Calu3 (cell line): ENCODE measurements around the gene NMNAT1. TPM values are rescaled to one million over a fixed set of nuclear protein-coding genes. Genes with fewer than 3 reads are reported as not detected.
"Not testable (repeated sequence)": the region's sequence is repeated elsewhere in the genome, so short reads cannot be mapped to it uniquely, and the experiment has no call there.

Experiments
- BruUV-seq: library from RNA; stranded (reverse); fragments of 400-500 nt; replicated peaks from 2 replicates; lab custom pipeline; 2021; lab: Mats Ljungman, UMichigan
- CTCF ChIA-PET: fragments of 300-600 bp; sonication (Branson Sonifier 250); formaldehyde crosslinking; loops from one replicate; lab custom pipeline; 2022; ENCODE audit warnings: antibody characterized with exemption; lab: Charles Lee
- DNase-seq: peaks from one replicate; pipeline ENCODE4 v3.0.0; 2022
- H3K27ac Mint-ChIP-seq: one replicate; pipeline ENCODE4 v1.8.0; 2022; ENCODE audit warnings: mixed read lengths; ENCODE audit not compliant: unreplicated experiment
- H3K27me3 Mint-ChIP-seq: one replicate; pipeline ENCODE4 v1.8.0; 2022; ENCODE audit warnings: mixed read lengths; ENCODE audit not compliant: unreplicated experiment
- H3K36me3 Mint-ChIP-seq: one replicate; pipeline ENCODE4 v1.8.0; 2022; ENCODE audit warnings: mild to moderate bottlenecking, moderate library complexity, mixed read lengths; ENCODE audit not compliant: insufficient read depth, unreplicated experiment
- H3K4me1 Mint-ChIP-seq: one replicate; pipeline ENCODE4 v1.8.0; 2022; ENCODE audit warnings: mild to moderate bottlenecking, low read depth, mixed read lengths; ENCODE audit not compliant: unreplicated experiment
- H3K4me3 Mint-ChIP-seq: one replicate; pipeline ENCODE4 v1.8.0; 2022; ENCODE audit warnings: mild to moderate bottlenecking, low read depth, moderate library complexity, mixed read lengths; ENCODE audit not compliant: unreplicated experiment
- H3K9me3 Mint-ChIP-seq: one replicate; pipeline ENCODE4 v1.8.0; 2022; ENCODE audit warnings: low read depth, mixed read lengths; ENCODE audit not compliant: unreplicated experiment
- CTCF ChIP-seq: fragments of 200-600 bp; IDR thresholded peaks from one replicate; pipeline ENCODE4 v1.8.0; 2022; ENCODE audit warnings: antibody characterized with exemption; ENCODE audit not compliant: unreplicated experiment
- intact Hi-C: fragments of 100-400 bp; cut with micrococcal nuclease; formaldehyde crosslinking; loops from one replicate; pipeline ENCODE4 v1.10.0; 2022; ENCODE audit not compliant: unreplicated experiment
- total RNA-seq: library from RNA; stranded (reverse); gene quantifications from 2 replicates; pipeline ENCODE4 v1.2.3, GENCODE V29; 2022

NMNAT1 gene
- total RNA-seq, 1 experiment from 2014 or later, result 5.7 TPM

- H3K4me3 Mint-ChIP-seq, result no peak overlapping the region
- intact Hi-C loops, result no loop called here
- BruUV-seq, result no TSS peak
- no peaks in the 10 kb centered on the region for H3K9me3 Mint-ChIP-seq
- H3K27me3 Mint-ChIP-seq, result no peaks in the 10 kb centered on the region
- H3K36me3 Mint-ChIP-seq, result no peaks in the 10 kb centered on the region
- DNase-seq, result no peak
- TF ChIP-seq CTCF, result no peak
- H3K4me1 Mint-ChIP-seq, result no peaks in the 10 kb centered on the region
- CTCF ChIA-PET, result no interaction called here
- H3K27ac Mint-ChIP-seq, result no peak overlapping the region
Observed at GRCh38 chr1:10022656-10023055, 79.4 kb downstream of the NMNAT1 start.

- CTCF ChIA-PET, result no interaction called here
- Mint-ChIP-seq H3K27me3 (no peaks in the 10 kb centered on the region), H3K9me3 (no peaks in the 10 kb centered on the region), H3K27ac (no peak overlapping the region), H3K4me3 (no peak overlapping the region), H3K4me1 (no peaks in the 10 kb centered on the region), H3K36me3 (no peaks in the 10 kb centered on the region)
- intact Hi-C loops, result no loop called here
- no peak for DNase-seq
- TF ChIP-seq CTCF, result no peak
- BruUV-seq, result no TSS peak
Observed at GRCh38 chr1:10025354-10025753, 82.1 kb downstream of the NMNAT1 start.

- CTCF ChIA-PET, result no interaction called here
- DNase-seq, result no peak
- intact Hi-C loops, result no loop called here
- no peaks in the 10 kb centered on the region for H3K4me1 Mint-ChIP-seq
- no peaks in the 10 kb centered on the region for H3K9me3 Mint-ChIP-seq
- H3K4me3 Mint-ChIP-seq, result no peak overlapping the region
- H3K36me3 Mint-ChIP-seq, result no peaks in the 10 kb centered on the region
- no TSS peak for BruUV-seq
- H3K27me3 Mint-ChIP-seq, result no peaks in the 10 kb centered on the region
- TF ChIP-seq CTCF, result no peak
- no peak overlapping the region for H3K27ac Mint-ChIP-seq
Observed at GRCh38 chr1:10027027-10027426, 83.8 kb downstream of the NMNAT1 start.

- H3K4me3 Mint-ChIP-seq, H3K9me3 Mint-ChIP-seq, DNase-seq, H3K27me3 Mint-ChIP-seq, CTCF ChIA-PET, BruUV-seq, H3K27ac Mint-ChIP-seq, H3K4me1 Mint-ChIP-seq, intact Hi-C loops: not testable (repeated sequence)
- peaks cover 14% of the 10 kb centered on the region for H3K36me3 Mint-ChIP-seq
Observed at GRCh38 chr1:10028956-10029500, 85.8 kb downstream of the NMNAT1 start.

GRCh38 chr1:10031461-10031860, 88.2 kb downstream of the NMNAT1 start:
- TF ChIP-seq CTCF, result no peak
- Mint-ChIP-seq H3K9me3 (no peaks in the 10 kb centered on the region), H3K27me3 (no peaks in the 10 kb centered on the region), H3K4me1 (no peaks in the 10 kb centered on the region), H3K27ac (no peak overlapping the region), H3K36me3 (peaks cover 21% of the 10 kb centered on the region), H3K4me3 (no peak overlapping the region)
- CTCF ChIA-PET, result no interaction called here
- no peak for DNase-seq
- intact Hi-C loops, result no loop called here
- no TSS peak for BruUV-seq
